K562 (cell line): ENCODE results near the gene ACOX1. TPM values are rescaled to one million over a fixed set of nuclear protein-coding genes. Genes with fewer than 3 reads are reported as not detected.
A peak's percentile ranks its signal among the peaks of the same experiment; 100 is the strongest.

Experiments
- ADNP ChIP-seq: fragments of 200-800 bp; sonication (Bioruptor generic); IDR thresholded peaks from 2 replicates; pipeline ENCODE4 v1.6.1; 2016; ENCODE audit warnings: missing genetic modification characterization, missing compliant biosample characterization
- CEBPB ChIP-seq: fragments of 450-650 bp; IDR thresholded peaks from 2 replicates; pipeline ENCODE4 v1.6.1; 2016; ENCODE audit warnings: missing genetic modification characterization, missing compliant biosample characterization
- DLX4 ChIP-seq: fragments of 250-450 bp; sonication (Bioruptor Pico); IDR thresholded peaks from 2 replicates; pipeline ENCODE4 v1.6.1; 2021; ENCODE audit warnings: mild to moderate bottlenecking
- ETS1 ChIP-seq: conservative IDR thresholded peaks from 2 replicates; pipeline ENCODE4 v1.6.1; 2011; ENCODE audit warnings: low read depth, mild to moderate bottlenecking, low read length; ENCODE audit not compliant: control insufficient read depth
- FIP1L1 ChIP-seq: fragments of 200-400 bp; formaldehyde crosslinking; IDR thresholded peaks from 2 replicates; pipeline ENCODE4 v1.6.1; 2018; ENCODE audit warnings: mild to moderate bottlenecking, low read depth, low read length; ENCODE audit not compliant: poor library complexity, severe bottlenecking
- FOXA3 ChIP-seq, 2 experiments: fragments of 450-650 bp in 1 of 2; sonication (generic) in 1 of 2; formaldehyde crosslinking; IDR thresholded peaks in 1 of 2; conservative IDR thresholded peaks in 1 of 2; 2 replicates each; pipeline versions ENCODE4 v1.4.0 to v1.8.0; 2020 to 2022; ENCODE audit warnings: mild to moderate bottlenecking in 2 of 2, missing genetic modification reagents in 1 of 2
- HEY1 ChIP-seq: fragments of 250-450 bp; sonication (Bioruptor Pico); IDR thresholded peaks from 2 replicates; pipeline ENCODE4 v1.5.0; 2020; ENCODE audit warnings: mild to moderate bottlenecking, moderate library complexity, borderline replicate concordance
- IFI16 ChIP-seq: fragments of 250-450 bp; sonication (Bioruptor Pico); IDR thresholded peaks from 2 replicates; pipeline ENCODE4 v2.1.2; 2022; ENCODE audit warnings: mild to moderate bottlenecking, inconsistent platforms
- L3MBTL2 ChIP-seq: fragments of 450-650 bp; IDR thresholded peaks from 2 replicates; pipeline ENCODE4 v1.6.1; 2016; ENCODE audit warnings: mild to moderate bottlenecking, moderate library complexity
- MXI1 ChIP-seq: IDR thresholded peaks from 2 replicates; pipeline ENCODE4 v1.6.1; 2011; ENCODE audit warnings: low read depth, mild to moderate bottlenecking, improper control_type of control experiment, low read length
- MYC ChIP-seq, 2 experiments: fragments of 250-450 bp in 1 of 2; sonication (Bioruptor Pico) in 1 of 2; IDR thresholded peaks; 2 replicates each; pipeline versions ENCODE4 v1.5.1 to v1.6.1; 2012 to 2021; ENCODE audit warnings: low read depth in 2 of 2, borderline replicate concordance in 1 of 2, improper control_type of control experiment in 1 of 2, low read length in 1 of 2, mild to moderate bottlenecking in 1 of 2, moderate library complexity in 1 of 2
- SAP30 ChIP-seq: fragments of 200-600 bp; sonication (generic); IDR thresholded peaks from 2 replicates; pipeline ENCODE4 v1.6.1; 2012; ENCODE audit warnings: borderline replicate concordance, low read depth, mild to moderate bottlenecking, moderate library complexity, low read length, control low read depth, inconsistent platforms; ENCODE audit not compliant: insufficient read depth, poor library complexity, severe bottlenecking
- TCF7L2 ChIP-seq: fragments of 150-350 bp; IDR thresholded peaks from 2 replicates; pipeline ENCODE4 v1.6.1; 2016; ENCODE audit warnings: low read depth, mild to moderate bottlenecking, low read length, moderate library complexity
- TRIM25 ChIP-seq: fragments of 450-650 bp; IDR thresholded peaks from 2 replicates; pipeline ENCODE4 v1.7.0; 2016; ENCODE audit warnings: borderline replicate concordance
- TRIM28 ChIP-seq: fragments of 450-650 bp; IDR thresholded peaks from 2 replicates; pipeline ENCODE4 v1.6.1; 2017
- ZFPM2 ChIP-seq: fragments of 250-450 bp; sonication (Bioruptor Pico); IDR thresholded peaks from 2 replicates; pipeline ENCODE4 v1.5.1; 2022; ENCODE audit warnings: mild to moderate bottlenecking
- ZNF133 ChIP-seq: fragments of 250-450 bp; sonication (Bioruptor Pico); IDR thresholded peaks from 2 replicates; pipeline ENCODE4 v1.4.0; 2020; ENCODE audit warnings: mild to moderate bottlenecking
- ZNF695 ChIP-seq: fragments of 450-650 bp; formaldehyde crosslinking; IDR thresholded peaks from 2 replicates; pipeline ENCODE4 v1.4.0; 2020; ENCODE audit warnings: mild to moderate bottlenecking, moderate library complexity
- ZNF76 ChIP-seq: fragments of 250-450 bp; sonication (Bioruptor Pico); IDR thresholded peaks from 2 replicates; pipeline ENCODE4 v1.4.0; 2020; ENCODE audit warnings: mild to moderate bottlenecking, moderate library complexity, borderline replicate concordance
- polyA plus RNA-seq, 8 experiments: library from polyadenylated mRNA; depleted of rRNA in 4 of 8; stranded (reverse) in 5 of 8; unstranded in 3 of 8; fragments of >200 nt; fragmentation: Nextera tagmentation in 2 of 8; fragmentation: Illumina TruSeq in 1 of 8; extraction: Ambion mirVana in 2 of 8; extraction: Trizol in 1 of 8; gene quantifications; 2 replicates each; pipeline versions ENCODE4 v1.2.1 to v1.2.3, GENCODE V29; 2011 to 2014; ENCODE audit warnings: inconsistent platforms in 1 of 8, missing spikeins in 1 of 8
- total RNA-seq, 7 experiments: library from RNA; depleted of rRNA in 6 of 7; stranded (reverse); fragments of >200 nt in 6 of 7; fragmentation: Illumina TruSeq in 2 of 7; extraction: Trizol in 2 of 7; gene quantifications; 2 replicates each; pipeline versions ENCODE4 v1.2.1 to v1.2.3, GENCODE V29; 2011 to 2021; ENCODE audit warnings: low replicate concordance in 1 of 7
- TF ChIP-seq, protein P1 (sequence below): fragments of 450-650 bp; formaldehyde crosslinking; IDR thresholded peaks from 2 replicates; pipeline ENCODE4 v1.4.0; 2022; ENCODE audit warnings: missing genetic modification characterization
- TF ChIP-seq, protein P2 (sequence below), 2 experiments: IDR thresholded peaks; 2 replicates each; pipeline ENCODE4 v1.6.1; 2011; ENCODE audit warnings: borderline replicate concordance in 1 of 2, control low read depth in 1 of 2, low read depth in 1 of 2, low read length in 1 of 2, mild to moderate bottlenecking in 1 of 2, mixed read lengths in 1 of 2, moderate library complexity in 1 of 2; ENCODE audit not compliant: insufficient read depth in 1 of 2, insufficient read length in 1 of 2, poor library complexity in 1 of 2, severe bottlenecking in 1 of 2; ENCODE audit errors: extremely low read depth in 1 of 2

The ACOX1 gene
- total and polyA plus RNA-seq, 9 of the 15 experiments (the other 6 are each of a cell fraction or from before 2014, with no cell fraction given): 7.8 to 24.1 (median 14.5) TPM

- TF ChIP-seq, protein P1, sequence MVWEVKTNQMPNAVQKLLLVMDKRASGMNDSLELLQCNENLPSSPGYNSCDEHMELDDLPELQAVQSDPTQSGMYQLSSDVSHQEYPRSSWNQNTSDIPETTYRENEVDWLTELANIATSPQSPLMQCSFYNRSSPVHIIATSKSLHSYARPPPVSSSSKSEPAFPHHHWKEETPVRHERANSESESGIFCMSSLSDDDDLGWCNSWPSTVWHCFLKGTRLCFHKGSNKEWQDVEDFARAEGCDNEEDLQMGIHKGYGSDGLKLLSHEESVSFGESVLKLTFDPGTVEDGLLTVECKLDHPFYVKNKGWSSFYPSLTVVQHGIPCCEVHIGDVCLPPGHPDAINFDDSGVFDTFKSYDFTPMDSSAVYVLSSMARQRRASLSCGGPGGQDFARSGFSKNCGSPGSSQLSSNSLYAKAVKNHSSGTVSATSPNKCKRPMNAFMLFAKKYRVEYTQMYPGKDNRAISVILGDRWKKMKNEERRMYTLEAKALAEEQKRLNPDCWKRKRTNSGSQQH (CRISPR knock-in tag): 0 out of 2 replicates have a peak, but pooled peaks have one; percentile 33
- no peak for TF ChIP-seq ETS1
- no peak for TF ChIP-seq SAP30
- no peak for TF ChIP-seq ADNP (tag)
- TF ChIP-seq ZFPM2 (CRISPR knock-in tag): no peak
- no peak for TF ChIP-seq DLX4
- TF ChIP-seq, protein P2, sequence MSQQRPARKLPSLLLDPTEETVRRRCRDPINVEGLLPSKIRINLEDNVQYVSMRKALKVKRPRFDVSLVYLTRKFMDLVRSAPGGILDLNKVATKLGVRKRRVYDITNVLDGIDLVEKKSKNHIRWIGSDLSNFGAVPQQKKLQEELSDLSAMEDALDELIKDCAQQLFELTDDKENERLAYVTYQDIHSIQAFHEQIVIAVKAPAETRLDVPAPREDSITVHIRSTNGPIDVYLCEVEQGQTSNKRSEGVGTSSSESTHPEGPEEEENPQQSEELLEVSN (IDR thresholded peaks at IDR 0.05; ENCODE audit: borderline replicate concordance in 1 of 2, extremely low read depth in 1 of 2, insufficient read depth in 1 of 2, insufficient read length in 1 of 2, low read depth in 1 of 2, low read length in 1 of 2, poor library complexity in 1 of 2, severe bottlenecking in 1 of 2): no peak
- no peak for TF ChIP-seq IFI16
- TF ChIP-seq ZNF76: no peak
- no peak for TF ChIP-seq ZNF133
- TF ChIP-seq TRIM25: no peak
- TF ChIP-seq TRIM28: peak; percentile 45; the same call in 1 of the 2 replicates
- TF ChIP-seq FIP1L1: no peak
- no peak for TF ChIP-seq HEY1 (CRISPR knock-in tag)
- TF ChIP-seq FOXA3 (CRISPR knock-in tag; conservative IDR thresholded peaks at IDR 0.05 in 1 of 2, IDR thresholded peaks at IDR 0.05 in 1 of 2): peak; percentile 92 to 97
- TF ChIP-seq L3MBTL2: 0 out of 2 replicates have a peak, but pooled peaks have one; percentile 35
- peak; percentile 65; the same call in 1 of the 2 replicates for TF ChIP-seq TCF7L2
- no peak for TF ChIP-seq MXI1
- no peak for TF ChIP-seq MYC (IDR thresholded peaks at IDR 0.05; ENCODE audit: low read depth, low read length)
- TF ChIP-seq MYC (CRISPR knock-in tag; IDR thresholded peaks at IDR 0.05; ENCODE audit: borderline replicate concordance, low read depth): no peak
- TF ChIP-seq CEBPB: peak; percentile 96
- TF ChIP-seq ZNF695: no peak
These were observed 8.9 kb downstream of the ACOX1 start (continued) for GRCh38 chr17:75970011-75970523.
